GM19035 (cell line): ENCODE data around the gene PPP3CA.

ENCODE experiments used
- ATAC-seq: cut with Tn5 transposase; IDR thresholded peaks from one replicate; pipeline ENCODE4 v1.9.1; 2021; ENCODE audit not compliant: unreplicated experiment

Gene PPP3CA

DNA sequence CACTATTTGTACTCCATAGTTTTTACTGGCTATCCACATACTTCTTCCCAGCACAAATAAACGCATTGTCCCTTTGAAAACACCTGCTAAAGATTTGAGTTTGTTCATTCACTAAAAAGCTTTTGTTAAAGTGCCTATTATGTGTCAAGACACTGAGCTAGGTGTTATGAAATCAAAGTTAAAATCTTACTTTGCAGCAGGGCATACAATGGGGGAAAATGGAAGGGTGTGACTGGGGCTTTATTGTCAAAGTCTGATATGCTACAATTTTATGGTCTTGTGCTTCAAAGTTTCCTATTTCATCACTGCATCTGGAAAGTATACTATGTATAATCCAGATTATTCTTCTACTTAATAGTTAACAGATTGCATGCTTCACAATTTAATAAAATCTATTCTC lies 128.4 kb downstream of the PPP3CA start:
- no peak for ATAC-seq

DNA sequence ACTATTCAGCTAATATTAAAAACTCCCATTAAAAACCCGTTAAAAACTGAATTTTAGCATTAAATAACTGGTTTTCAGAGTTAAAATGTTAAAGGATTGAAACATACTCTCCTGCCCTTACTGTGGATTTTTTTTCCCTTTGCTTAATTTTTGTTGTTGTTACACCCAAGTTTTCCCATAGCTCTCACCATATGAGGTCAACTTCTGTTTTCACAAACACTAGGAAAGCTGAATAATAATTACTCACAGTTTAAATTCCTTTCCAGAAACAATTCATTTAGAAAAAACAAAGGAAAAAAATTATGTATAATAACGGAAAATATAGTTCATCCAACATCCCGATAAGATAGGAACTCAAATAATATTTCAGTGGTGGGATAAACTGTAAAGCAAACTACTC lies 129.0 kb downstream of the PPP3CA start:
- ATAC-seq = no peak

DNA sequence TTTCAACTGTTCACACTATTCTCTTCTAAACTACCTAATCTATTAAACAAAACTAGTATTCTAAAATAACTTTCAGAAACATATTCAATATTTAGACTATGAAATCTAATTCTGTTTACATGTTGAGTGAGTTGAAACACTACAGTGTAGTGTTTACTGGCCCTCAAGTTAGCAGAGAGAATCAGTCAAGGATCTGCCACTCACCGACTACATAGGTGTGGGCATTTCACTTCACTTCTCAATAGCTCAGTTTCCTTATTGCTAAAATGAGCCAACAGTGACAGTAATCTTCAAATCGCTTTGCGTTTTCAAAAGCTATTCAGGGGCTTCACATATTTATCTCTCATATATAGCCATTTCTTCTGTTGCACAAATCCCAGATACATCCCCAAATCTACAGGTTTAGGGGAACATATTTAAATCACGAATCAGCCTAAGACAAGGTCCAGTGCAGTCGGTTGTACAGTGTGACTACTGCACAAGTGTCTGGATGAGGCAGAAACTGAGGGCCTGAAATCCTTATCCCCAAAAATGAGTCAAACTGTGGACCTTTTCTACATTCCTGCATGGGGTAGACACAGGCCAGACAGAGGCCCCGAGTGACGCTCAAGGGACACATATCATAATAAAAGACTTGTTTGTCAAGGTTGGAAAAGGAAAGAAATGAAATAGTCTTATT lies 129.8 kb downstream of the PPP3CA start:
- no peak for ATAC-seq

DNA sequence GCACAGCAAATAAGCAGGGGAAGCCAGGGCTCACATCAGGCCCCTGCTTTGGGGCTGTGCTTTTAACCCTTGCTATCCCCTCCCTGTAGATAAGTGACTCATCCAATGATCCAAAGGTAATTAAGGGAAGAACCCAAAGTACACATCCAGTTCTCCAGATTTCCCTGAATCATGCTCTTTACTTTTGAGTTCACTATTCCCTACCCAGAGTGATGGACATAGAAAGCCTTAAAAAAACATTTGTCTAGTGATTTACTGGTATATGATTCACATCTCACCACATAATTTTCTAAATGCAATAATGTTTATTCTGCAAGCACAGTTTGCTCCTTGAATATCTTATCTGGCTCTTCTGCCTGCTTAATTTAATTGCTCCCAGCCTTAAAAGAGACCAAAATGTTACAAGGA lies 136.2 kb downstream of the PPP3CA start:
- no peak for ATAC-seq

DNA sequence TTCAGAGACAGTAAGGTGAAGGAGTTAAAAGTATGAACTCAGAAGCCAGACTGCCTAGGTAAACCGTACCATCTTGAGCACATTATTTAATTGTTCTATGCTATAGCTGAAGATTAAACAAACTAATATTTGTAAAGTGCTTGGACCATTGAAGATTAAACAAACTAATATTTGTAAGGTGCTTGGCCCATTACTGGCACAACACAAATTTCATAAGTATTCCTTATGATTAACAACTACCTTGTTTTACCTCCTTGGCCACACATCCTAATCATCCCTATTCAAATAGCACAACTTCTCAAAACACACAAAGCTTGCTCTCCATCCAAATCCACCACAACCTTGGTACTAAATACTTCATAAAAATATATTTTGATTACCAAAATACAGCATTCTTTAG lies 137.0 kb downstream of the PPP3CA start:
- ATAC-seq = no peak

DNA sequence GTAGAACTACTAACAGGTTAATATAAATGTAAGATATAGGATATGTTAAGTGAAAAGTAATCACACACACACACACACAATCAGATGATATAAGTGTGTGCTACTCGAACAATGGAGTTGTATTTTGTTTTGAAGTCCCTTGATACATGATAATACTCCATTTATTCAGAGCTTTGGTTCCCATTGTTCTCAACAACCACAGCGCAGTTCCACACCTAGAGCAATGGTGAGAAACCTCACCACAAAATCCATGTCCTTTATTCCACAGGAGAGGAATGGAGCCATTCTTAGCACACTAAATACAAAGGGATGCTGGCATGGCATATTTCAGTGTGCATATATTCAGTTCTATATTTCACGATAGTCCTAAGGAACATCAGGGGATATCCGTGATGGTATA lies 139.2 kb downstream of the PPP3CA start:
- no peak for ATAC-seq

DNA sequence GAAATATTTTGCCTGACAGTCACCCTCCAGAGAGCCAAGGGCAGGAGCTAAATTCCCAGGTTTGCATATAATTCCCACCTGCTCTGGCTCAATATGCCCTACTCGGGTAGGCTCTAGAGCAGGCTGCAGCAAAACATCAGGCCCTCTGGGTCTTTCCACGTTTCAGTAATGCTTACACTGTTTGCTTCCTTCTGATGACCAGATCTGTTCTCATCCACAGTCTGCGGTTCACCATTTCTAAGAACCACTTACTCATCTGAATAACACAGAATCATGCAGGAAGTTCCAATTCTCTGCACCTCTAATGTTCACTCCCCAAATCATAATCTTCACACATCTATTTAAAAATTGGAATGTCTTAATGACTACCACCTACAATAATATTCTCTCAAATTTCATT lies 141.4 kb downstream of the PPP3CA start:
- peak; percentile 90 for ATAC-seq

DNA sequence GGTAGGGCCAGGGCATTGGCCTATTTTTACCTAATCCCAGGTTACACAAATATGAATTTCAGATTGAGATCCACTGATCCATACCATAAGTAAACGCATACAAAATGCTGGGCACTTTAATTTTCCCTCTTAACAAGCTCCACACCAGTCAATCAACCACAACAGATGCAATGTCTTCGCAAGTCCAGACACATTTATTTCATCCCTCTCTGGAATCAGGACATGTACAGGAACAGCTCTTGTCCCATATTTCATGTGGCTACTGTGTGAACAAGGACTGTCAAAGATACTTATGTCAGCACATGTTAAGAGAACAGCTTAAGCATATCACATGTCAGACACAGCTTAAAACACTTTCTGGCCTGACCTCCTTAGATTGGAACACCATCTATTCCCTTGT lies 145.9 kb downstream of the PPP3CA start:
- no peak for ATAC-seq

DNA sequence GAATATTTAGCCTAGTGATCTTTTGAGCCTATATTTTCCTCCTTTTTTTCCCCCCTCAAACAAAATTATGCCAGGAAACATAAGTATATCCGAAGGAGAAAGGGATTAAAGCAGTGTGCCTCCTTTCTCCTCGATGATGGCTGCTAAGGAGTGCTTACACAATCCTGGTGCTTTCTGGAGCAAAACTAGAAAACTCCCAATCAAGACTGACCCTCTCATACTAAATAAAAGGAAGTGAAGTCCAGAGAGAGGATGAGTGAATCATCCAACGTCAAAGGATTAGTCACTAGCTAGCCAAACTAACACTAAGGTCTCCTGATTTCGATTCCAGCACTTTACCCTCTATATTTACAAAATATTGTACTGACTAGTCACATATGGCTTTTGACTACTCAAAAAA lies 146.8 kb downstream of the PPP3CA start:
- no peak for ATAC-seq

DNA sequence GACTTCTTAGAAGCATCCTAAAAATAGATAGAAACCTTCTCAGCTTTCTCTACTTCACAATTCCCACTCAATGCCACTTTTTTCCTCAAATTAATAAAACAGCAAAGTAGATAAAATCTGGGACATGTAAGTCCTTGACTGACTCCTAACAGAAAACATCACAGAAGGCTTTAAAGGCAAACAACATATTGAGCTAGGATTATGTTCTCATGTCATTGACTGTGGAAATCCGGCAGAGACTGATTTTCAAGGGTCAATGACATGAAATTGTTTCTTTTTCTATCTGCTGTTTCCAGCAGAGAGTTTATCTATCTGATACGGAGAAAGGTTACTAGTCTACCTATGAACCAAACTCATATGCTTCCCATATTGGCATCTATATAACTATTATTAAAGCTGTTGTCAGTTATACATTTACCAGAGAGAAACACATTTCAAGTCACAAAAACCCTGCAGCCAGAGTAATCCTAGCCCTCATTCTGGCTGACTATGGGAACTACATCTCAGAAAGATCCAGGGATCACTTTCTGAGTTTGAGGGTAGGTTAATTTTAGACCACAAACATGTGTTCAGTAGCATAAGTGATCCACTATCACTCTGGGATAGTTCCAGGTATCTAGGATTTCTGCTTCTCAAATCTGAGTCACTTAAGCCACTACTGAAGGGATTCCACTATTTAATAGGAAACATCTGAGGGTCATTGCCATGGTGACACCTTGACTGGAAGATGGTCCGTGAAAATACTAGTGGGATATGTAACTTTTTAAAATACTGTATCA lies 147.6 kb downstream of the PPP3CA start:
- no peak for ATAC-seq

DNA sequence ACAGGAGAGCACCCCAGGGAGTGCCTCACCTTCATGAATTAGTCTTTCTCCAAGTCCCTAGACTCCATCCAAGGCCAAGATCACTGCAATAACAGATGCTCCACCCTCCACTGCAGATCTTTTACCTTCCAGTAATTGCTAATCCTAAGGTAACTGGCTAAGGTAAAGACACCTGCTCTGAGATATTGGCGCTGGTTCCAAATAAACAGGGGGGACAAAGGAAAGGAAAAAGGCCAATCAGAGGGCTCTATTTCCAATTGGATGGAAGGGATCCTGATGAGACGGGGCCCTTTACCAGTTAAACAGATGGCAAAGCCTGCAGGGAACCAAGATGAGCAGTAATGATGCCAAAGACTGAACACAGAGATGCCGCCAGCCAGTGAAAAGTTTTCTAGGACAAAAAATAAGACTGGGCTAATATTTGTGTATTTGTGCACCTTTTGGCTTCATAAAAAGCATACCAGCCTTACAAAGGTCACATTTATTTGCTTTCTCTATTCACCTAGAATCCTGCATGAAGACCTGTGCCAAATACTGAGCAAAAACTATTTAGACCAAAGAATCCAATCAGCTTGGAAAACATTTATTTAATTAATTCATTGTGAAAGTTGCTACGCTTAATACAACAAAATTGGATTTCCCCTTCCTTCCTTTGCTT lies 148.5 kb downstream of the PPP3CA start:
- ATAC-seq = no peak

DNA sequence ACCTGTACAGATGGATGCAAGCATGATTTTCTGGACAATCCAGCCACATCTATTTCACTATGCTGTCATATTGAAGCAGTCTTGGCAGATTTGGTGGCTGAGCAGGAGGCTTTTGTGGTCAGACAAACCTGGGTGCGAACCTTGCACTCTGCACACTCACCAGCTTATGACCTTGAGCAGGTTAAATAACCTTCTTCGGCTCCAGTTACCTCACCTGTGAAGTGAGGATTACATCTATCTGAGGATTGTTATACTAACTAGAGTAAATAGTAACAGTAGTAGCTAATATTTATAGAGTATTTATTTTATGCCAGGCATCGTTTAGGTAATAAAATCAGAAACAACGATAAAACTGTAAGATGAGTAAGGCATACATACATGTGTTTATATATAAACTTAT lies 150.0 kb downstream of the PPP3CA start:
- ATAC-seq = no peak

DNA sequence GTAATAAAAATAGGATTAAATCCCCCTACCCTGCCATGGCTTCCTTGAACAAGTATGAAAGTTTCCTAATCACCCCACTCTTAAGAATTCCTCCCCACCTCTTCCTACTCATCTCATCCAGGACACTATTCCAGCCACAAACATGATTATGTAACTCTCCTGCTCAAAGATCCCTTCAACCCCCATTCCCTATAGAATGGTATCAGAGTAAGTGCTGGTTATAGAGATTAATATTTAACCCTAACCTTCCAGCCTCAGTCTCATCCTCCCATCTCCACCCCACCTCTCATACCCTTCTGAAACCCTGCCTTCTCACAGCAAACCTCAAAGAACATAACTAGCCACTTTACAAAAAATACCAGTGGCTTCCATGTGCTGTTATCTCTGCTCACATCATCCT lies 155.1 kb downstream of the PPP3CA start:
- no peak for ATAC-seq

DNA sequence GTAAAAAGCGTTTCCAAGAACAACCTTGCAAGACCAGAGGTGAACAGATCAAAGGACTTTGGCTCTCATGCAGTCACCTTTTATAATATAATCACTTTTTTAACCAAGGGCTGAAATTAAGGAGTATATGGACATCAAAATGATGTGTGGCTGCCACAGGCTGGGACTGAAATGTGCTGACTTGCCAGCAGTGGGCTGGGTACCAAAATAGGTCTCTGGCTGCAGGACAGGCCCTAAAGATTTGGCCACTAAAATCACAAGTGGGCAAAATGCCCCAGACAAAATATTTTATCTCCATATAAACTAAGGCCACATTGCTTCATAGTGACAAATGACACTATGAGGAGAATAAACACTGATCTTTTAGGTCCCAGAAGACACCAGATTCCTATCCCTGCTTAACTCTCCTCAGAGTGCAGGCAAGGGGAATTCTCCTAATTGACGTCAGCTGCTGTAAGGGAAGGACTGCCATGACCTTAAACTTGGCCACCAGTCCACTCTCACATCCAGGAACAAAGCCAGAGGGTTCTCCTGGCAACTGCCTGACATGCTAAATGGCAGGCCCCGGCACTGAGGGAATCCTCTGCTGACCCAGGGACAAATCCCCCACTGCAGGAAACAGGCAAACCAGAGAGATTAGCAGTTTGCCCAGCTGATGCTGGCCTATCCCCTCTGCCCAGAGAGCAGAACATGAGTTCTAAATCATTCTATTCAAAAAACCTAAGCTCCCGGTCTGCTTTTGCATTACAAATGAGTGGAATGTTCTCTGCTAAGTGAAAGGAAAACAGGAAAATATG lies 155.8 kb downstream of the PPP3CA start:
- no peak for ATAC-seq

DNA sequence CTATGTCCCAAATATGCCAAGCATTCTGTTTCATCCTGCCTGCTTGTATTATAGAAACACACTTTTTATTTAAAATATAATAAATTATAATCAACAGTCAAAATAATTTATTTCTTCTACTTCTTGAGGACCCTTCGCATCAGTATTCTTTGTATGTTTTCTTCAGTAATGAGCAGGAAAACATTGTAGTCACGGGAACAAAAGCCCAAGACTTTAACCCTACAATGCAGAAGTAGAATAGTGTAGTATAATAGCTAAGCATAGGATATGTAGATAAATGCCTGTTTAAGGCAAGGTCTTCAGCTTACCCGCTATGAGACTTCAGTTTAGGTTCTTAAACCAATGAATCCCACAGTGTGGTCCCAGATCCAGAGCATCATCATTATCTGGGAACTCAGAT lies 156.6 kb downstream of the PPP3CA start:
- no peak for ATAC-seq

DNA sequence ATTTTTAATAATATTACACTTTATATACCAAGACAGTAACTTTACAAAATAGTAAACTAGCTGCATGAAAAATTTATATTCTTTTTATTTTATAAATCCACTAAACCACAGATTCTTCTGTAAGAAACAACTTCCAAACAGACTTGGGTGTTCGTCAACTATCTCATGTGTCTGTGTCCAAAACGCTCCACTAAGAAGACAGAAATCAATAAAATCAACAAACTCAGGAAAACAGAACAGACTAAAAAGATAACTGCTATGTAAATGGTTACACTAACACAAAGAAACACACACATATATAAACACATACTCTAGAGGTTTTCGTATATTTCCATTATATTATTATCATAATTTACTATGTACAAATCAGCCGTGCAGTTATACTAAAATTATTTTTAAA lies 158.4 kb downstream of the PPP3CA start:
- no peak for ATAC-seq

DNA sequence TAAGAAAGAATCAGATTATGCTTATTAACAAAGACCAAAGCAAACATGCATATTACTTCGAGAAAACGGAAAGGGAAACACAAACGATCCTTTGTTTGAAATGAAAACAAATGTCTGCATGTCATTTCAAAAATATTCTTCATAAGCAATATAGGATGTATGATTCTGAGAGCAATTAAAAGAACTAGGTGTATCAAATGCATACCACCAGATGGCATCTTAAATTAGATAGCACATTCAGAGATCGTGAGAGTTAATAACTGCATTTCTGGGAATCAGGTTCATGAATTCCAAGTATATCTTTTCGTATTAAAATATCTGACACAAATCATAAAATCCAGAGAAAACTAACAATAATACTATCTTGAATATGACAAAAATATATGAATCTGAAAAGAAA lies 159.5 kb downstream of the PPP3CA start:
- ATAC-seq = no peak

DNA sequence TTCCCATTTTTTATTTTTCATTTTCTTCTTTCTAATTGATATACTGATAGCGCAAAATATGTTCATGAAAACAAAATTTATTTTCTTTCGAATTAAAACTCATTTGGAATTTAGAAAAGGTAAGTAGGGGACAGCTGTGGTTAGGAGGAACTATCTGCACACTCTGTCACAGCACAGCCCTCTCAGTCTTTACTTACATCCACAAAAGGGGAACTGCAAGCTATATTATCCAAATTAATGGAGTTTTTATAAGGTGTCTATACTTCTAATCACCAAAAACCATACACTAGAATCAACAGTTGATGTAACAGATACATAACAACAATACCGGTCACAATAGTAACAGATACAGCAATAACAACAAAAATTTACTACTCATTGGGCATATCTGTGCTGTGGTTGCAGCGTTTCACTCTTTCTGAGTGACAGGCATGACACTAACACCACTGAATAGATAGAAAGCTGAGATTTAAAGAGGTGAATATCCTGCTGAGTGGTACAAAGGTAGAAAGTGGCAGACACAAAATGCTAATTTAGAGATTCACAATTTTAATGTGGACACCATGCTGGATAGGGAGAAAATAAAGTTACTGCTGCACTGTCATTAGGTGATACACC lies 160.7 kb downstream of the PPP3CA start:
- no peak for ATAC-seq

DNA sequence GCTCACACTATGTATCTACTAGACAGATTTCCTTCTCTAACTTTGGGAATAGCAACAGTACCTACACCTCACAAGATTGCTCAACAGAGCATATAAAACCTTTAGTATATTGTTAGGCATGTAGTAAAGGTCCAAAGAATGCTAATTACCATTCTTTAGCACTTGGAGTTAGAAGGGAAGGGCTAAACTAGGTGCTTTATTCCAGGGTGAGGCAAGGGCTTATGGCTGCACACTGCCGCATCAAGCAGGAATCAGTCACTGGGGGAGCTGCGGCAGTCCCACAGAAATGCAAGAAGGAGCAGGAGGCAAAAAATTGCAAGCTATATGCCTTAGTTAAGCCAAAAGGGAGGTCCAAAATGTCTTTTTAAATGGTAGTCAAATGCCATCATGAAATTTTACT lies 162.7 kb downstream of the PPP3CA start:
- ATAC-seq = no peak

DNA sequence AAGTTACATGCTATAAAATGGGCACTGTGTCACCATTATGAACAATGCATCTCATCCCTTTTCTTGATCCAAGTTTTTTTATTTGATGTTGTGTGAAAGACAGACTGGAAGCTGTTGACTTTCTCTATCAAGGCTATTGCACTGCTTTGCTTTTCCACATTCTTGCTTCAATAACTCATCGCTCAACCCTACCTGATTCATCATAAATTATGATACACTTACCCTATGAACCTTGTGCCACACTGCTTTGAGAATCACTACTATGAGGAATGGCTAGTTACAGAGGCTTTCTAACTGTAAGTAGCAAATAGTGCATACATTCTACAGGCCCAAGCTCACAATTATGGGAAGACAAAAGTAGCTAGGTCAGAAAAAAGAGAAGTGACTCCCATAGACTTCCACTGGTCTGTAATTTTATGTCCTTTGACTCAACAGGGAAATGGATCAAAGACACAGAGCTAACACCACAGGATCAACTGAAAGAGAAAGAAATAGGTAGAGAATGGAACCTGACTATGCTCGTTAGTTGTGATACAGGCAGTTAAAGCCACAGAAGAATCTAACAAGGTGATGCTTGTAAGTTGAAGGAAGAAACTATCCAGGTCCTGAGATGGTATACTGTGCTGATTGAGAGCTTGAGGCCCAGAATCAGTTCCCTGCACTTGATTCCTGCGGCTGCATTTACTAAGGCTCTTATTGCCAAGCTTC lies 163.5 kb downstream of the PPP3CA start:
- ATAC-seq = no peak
